ENCODE results near the gene LRRC40. TPM values are rescaled to one million over a fixed set of nuclear protein-coding genes. Genes with fewer than 3 reads are reported as not detected.

LRRC40 gene
- total RNA-seq, 1 experiment from 2014 or later, result 35.9 TPM

- Histone ChIP-seq H3K36me3 (peaks cover 4% of the 10 kb centered on the region; the same call in 1 of the 2 replicates), H3K27me3 (replicated peaks) (no peaks in the 10 kb centered on the region), H3K4me3 (no peak overlapping the region), H3K4me1 (replicated peaks) (no peaks in the 10 kb centered on the region), H3K27ac (no peak overlapping the region), H3K9me3 (replicated peaks) (no peaks in the 10 kb centered on the region)
- no peak for DNase-seq (ENCODE audit: low read depth in 1 of 2, low spot score in 2 of 2)
These were observed 65.0 kb downstream of the LRRC40 start for GRCh38 chr1:70140343-70140742.

- no peaks in the 10 kb centered on the region for H3K9me3 ChIP-seq (replicated peaks)
These were observed 71.2 kb downstream of the LRRC40 start for GRCh38 chr1:70134148-70134547.

DNA sequence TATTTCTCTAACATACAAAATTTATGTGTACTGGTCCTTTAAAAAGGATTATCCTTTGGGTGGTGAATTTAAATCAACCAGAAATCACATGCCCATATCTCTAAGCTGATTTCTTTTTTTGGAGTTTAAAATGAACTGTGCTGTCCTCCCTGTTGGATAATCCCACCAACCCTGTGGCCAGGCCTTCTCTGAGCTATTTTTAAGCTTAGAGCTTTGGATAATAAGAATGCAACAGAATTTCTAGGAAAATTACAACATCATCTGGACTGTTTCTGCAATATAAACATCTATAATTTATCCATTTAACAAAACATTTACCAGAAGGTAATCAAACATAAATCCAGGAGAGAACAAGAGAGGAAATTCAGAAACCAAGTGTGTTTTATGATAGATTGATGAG is 88.3 kb downstream of the LRRC40 start:
- H3K4me1 ChIP-seq (replicated peaks), result no peaks in the 10 kb centered on the region
- no peaks in the 10 kb centered on the region for H3K36me3 ChIP-seq
- peaks cover 5% of the 10 kb centered on the region; the same call in 1 of the 2 replicates for H3K27me3 ChIP-seq (replicated peaks)
- no peak for DNase-seq (ENCODE audit: low read depth in 1 of 2, low spot score in 2 of 2)
- no peak overlapping the region for H3K27ac ChIP-seq
- H3K9me3 ChIP-seq (replicated peaks), result no peaks in the 10 kb centered on the region
- no peak overlapping the region for H3K4me3 ChIP-seq

More at GRCh38 chr1:70134148-70134547, 71.2 kb downstream of the LRRC40 start:
- no peaks in the 10 kb centered on the region for H3K27me3 ChIP-seq (replicated peaks)
- no peak overlapping the region for H3K27ac ChIP-seq
- no peak overlapping the region for H3K4me3 ChIP-seq
- H3K36me3 ChIP-seq, result no peaks in the 10 kb centered on the region
- H3K4me1 ChIP-seq (replicated peaks), result no peaks in the 10 kb centered on the region
- no peak for DNase-seq (ENCODE audit: low read depth in 1 of 2, low spot score in 2 of 2)

DNA sequence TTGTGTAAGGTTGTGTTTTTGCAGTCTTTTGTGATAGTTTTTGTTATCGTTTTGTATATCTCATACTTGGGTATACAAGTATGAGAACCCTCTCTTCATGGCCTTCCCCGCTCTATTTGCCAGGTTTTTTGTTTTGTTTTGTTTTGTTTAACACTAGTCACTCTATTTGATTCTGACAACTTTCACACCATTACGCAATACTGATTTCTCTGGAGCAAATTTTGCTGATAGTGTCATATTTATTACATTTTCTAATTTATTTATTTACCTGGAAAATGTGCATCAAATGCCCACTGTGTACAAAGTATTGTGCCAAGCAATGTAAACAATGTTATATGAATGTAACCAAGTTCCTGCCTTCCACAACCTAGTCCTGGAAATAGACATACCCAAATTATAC is 90.1 kb downstream of the LRRC40 start:
- Histone ChIP-seq H3K4me3 (no peak overlapping the region), H3K4me1 (replicated peaks) (no peaks in the 10 kb centered on the region), H3K27ac (no peak overlapping the region), H3K9me3 (replicated peaks) (no peaks in the 10 kb centered on the region), H3K27me3 (replicated peaks) (peaks cover 5% of the 10 kb centered on the region; the same call in 1 of the 2 replicates), H3K36me3 (no peaks in the 10 kb centered on the region)
- no peak for DNase-seq (ENCODE audit: low read depth in 1 of 2, low spot score in 2 of 2)

DNA sequence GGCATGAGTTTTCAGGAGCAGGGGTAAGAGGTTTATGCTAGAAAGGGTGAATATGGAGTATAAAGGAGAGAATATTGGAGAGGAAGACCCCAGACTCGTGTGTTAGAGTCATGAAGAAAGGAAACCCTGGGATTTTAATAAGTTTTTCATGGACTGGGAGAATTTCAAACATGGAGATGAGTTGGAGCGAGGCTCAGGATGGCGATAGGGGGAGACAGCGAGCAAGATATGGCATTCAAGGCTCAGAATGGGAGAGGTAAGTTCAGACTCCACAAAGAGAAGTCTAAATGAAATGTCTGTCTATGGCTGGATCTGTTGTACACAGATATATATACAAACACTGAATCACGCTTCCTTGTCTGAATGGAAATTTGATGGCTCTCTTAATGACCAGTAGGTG is 92.5 kb downstream of the LRRC40 start:
- DNase-seq (ENCODE audit: low read depth in 1 of 2, low spot score in 2 of 2), result no peak
- Histone ChIP-seq H3K36me3 (no peaks in the 10 kb centered on the region), H3K4me3 (no peak overlapping the region), H3K9me3 (replicated peaks) (no peaks in the 10 kb centered on the region), H3K27me3 (replicated peaks) (0 out of 2 replicates have a peak, but pooled peaks cover 5% of the 10 kb centered on the region), H3K4me1 (replicated peaks) (no peaks in the 10 kb centered on the region), H3K27ac (no peak overlapping the region)

- Histone ChIP-seq H3K27ac (no peak overlapping the region), H3K27me3 (replicated peaks) (0 out of 2 replicates have a peak, but pooled peaks cover 5% of the 10 kb centered on the region), H3K4me3 (no peak overlapping the region), H3K9me3 (replicated peaks) (no peaks in the 10 kb centered on the region), H3K36me3 (no peaks in the 10 kb centered on the region), H3K4me1 (replicated peaks) (no peaks in the 10 kb centered on the region)
- DNase-seq (ENCODE audit: low read depth in 1 of 2, low spot score in 2 of 2), result no peak
These were observed 96.1 kb downstream of the LRRC40 start for GRCh38 chr1:70109241-70109640.

- Histone ChIP-seq H3K27ac (no peak overlapping the region), H3K4me1 (replicated peaks) (no peaks in the 10 kb centered on the region), H3K9me3 (replicated peaks) (no peaks in the 10 kb centered on the region), H3K27me3 (replicated peaks) (no peaks in the 10 kb centered on the region), H3K4me3 (no peak overlapping the region), H3K36me3 (no peaks in the 10 kb centered on the region)
- no peak for DNase-seq (ENCODE audit: low read depth in 1 of 2, low spot score in 2 of 2)
These were observed 101.6 kb downstream of the LRRC40 start for GRCh38 chr1:70103770-70104169.

GRCh38 chr1:70101774-70102173 is 103.6 kb downstream of the LRRC40 start:
- Histone ChIP-seq H3K36me3 (no peaks in the 10 kb centered on the region), H3K4me1 (replicated peaks) (no peaks in the 10 kb centered on the region), H3K9me3 (replicated peaks) (no peaks in the 10 kb centered on the region), H3K27ac (no peak overlapping the region), H3K4me3 (no peak overlapping the region), H3K27me3 (replicated peaks) (no peaks in the 10 kb centered on the region)
- DNase-seq (ENCODE audit: low read depth in 1 of 2, low spot score in 2 of 2), result no peak

- no peak overlapping the region for H3K27ac ChIP-seq
- H3K36me3 ChIP-seq, result no peaks in the 10 kb centered on the region
- no peaks in the 10 kb centered on the region for H3K4me1 ChIP-seq (replicated peaks)
- no peak for DNase-seq (ENCODE audit: low read depth in 1 of 2, low spot score in 2 of 2)
- no peaks in the 10 kb centered on the region for H3K27me3 ChIP-seq (replicated peaks)
- H3K9me3 ChIP-seq (replicated peaks), result no peaks in the 10 kb centered on the region
- H3K4me3 ChIP-seq, result no peak overlapping the region
These were observed 104.1 kb downstream of the LRRC40 start for GRCh38 chr1:70101231-70101630.

Other genes with a start within 250 kb of the LRRC40 start
- gene SRSF11, start 15.8 kb upstream of the LRRC40 start, total RNA-seq (2014; rRNA removed; shearing (Covaris generic)), result 92.8 and 114 TPM in 2 replicates
- 44.9 and 48.8 TPM in 2 replicates for gene ANKRD13C, start 149.1 kb upstream of the LRRC40 start, total RNA-seq (2014; rRNA removed; shearing (Covaris generic))
- 2.2 and 2.8 TPM in 2 replicates for gene CTH, start 205.7 kb upstream of the LRRC40 start, total RNA-seq (2014; rRNA removed; shearing (Covaris generic))

Data from SJSA1 (cell line).